Esophagus muscularis mucosa (tissue), 4 donors: ENCODE data around the gene SYT15B. TPM values are rescaled to one million over a fixed set of nuclear protein-coding genes. Genes with fewer than 3 reads are reported as not detected.
"Not testable (repeated sequence)": the region's sequence is repeated elsewhere in the genome, so short reads cannot be mapped to it uniquely, and the experiment has no call there.

ENCODE experiments used
- DNase-seq: peaks from one replicate; pipeline ENCODE4 v3.0.0-alpha.2; 2017; ENCODE audit errors: extremely low spot score
- H3K27ac ChIP-seq, 4 donors: fragments of 200-600 bp; sonication (generic); replicated peaks in 1 of 4; 1 replicate in 3 of 4; 2 replicates in 1 of 4; pipeline ENCODE4 v1.5.1; 2016 to 2019; ENCODE audit warnings: mild to moderate bottlenecking in 1 of 4
- H3K27me3 ChIP-seq, 4 donors: fragments of 200-600 bp; sonication (generic); one replicate each; pipeline versions ENCODE4 v1.5.1 to v1.6.0; 2016 to 2019
- H3K36me3 ChIP-seq, 4 donors: fragments of 200-600 bp; sonication (generic); one replicate each; pipeline ENCODE4 v1.5.1; 2016 to 2019
- H3K4me1 ChIP-seq, 4 donors: fragments of 200-600 bp; sonication (generic); one replicate each; pipeline ENCODE4 v1.5.1; 2016 to 2019
- H3K4me3 ChIP-seq, 4 donors: fragments of 200-600 bp; sonication (generic); 1 replicate in 2 of 4; 2 replicates in 2 of 4; pipeline ENCODE4 v1.5.1; 2016 to 2019; ENCODE audit warnings: mild to moderate bottlenecking in 4 of 4, moderate library complexity in 1 of 4
- H3K9me3 ChIP-seq, 4 donors: fragments of 200-600 bp; sonication (generic); 1 replicate in 3 of 4; 2 replicates in 1 of 4; pipeline ENCODE4 v1.5.1; 2016 to 2019
- CTCF ChIP-seq, 3 experiments: fragments of 200-600 bp in 2 of 3; fragments of 450-650 bp in 1 of 3; sonication (generic) in 2 of 3; IDR thresholded peaks; one replicate each; pipeline ENCODE4 v1.5.1; 2017 to 2019; ENCODE audit warnings: antibody characterized with exemption in 3 of 3, mild to moderate bottlenecking in 2 of 3, moderate library complexity in 1 of 3
- WGBS: methylation state at CpG from one replicate; pipeline ENCODE4 v1.1.5; 2018; 5-methylcytosine and 5-hydroxymethylcytosine counted together
- intact Hi-C: fragments of 100-400 bp; cut with DNase I; formaldehyde crosslinking; loops from one replicate; pipeline ENCODE4 v1.15.1; 2023
- total RNA-seq, 4 donors: library from RNA; depleted of rRNA; stranded (reverse); fragments of >200 nt; gene quantifications; one replicate each; pipeline versions ENCODE4 v1.1.0 to v1.2.1, GENCODE V29; 2016

SYT15B gene
- total RNA-seq, 4 donors from 2014 or later, result 2.5 to 11.3 (median 3.4) TPM

- H3K27ac ChIP-seq, H3K4me1 ChIP-seq, H3K27me3 ChIP-seq, H3K4me3 ChIP-seq, H3K9me3 ChIP-seq, intact Hi-C loops, DNase-seq, H3K36me3 ChIP-seq: not testable (repeated sequence)
- no CpG with 5 or more reads among the region's 24 CpGs for WGBS
Observed at GRCh38 chr10:47753871-47754270, 9.5 kb downstream of the SYT15B start.

- H3K4me1 ChIP-seq, intact Hi-C loops, H3K27me3 ChIP-seq, H3K9me3 ChIP-seq, H3K36me3 ChIP-seq, DNase-seq, H3K27ac ChIP-seq, H3K4me3 ChIP-seq: not testable (repeated sequence)
- no CpG with 5 or more reads among the region's 3 CpGs for WGBS
Observed at GRCh38 chr10:47753176-47753575, 10.2 kb downstream of the SYT15B start.

- H3K9me3 ChIP-seq, H3K27me3 ChIP-seq, H3K4me1 ChIP-seq, H3K4me3 ChIP-seq, H3K36me3 ChIP-seq, intact Hi-C loops, DNase-seq, H3K27ac ChIP-seq: not testable (repeated sequence)
- no CpG with 5 or more reads among the region's 3 CpGs for WGBS
Observed at GRCh38 chr10:47751821-47752220, 11.6 kb downstream of the SYT15B start.

- H3K36me3 ChIP-seq, intact Hi-C loops, H3K9me3 ChIP-seq, H3K27me3 ChIP-seq, H3K4me3 ChIP-seq, H3K4me1 ChIP-seq, DNase-seq, H3K27ac ChIP-seq: not testable (repeated sequence)
- no CpG with 5 or more reads among the region's 8 CpGs for WGBS
Observed at GRCh38 chr10:47750360-47750759, 13.0 kb downstream of the SYT15B start.

GRCh38 chr10:47746780-47747376, 16.5 kb downstream of the SYT15B start:
- H3K27me3 ChIP-seq, intact Hi-C loops, H3K4me3 ChIP-seq, H3K36me3 ChIP-seq, DNase-seq, H3K27ac ChIP-seq, H3K4me1 ChIP-seq, H3K9me3 ChIP-seq: not testable (repeated sequence)
- WGBS, result 33% methylated on average over 2 of the region's 4 CpGs

- H3K27ac ChIP-seq, DNase-seq, H3K36me3 ChIP-seq, H3K27me3 ChIP-seq, H3K4me3 ChIP-seq, H3K4me1 ChIP-seq, H3K9me3 ChIP-seq, intact Hi-C loops: not testable (repeated sequence)
- 38% methylated on average over 1 of the region's 4 CpGs for WGBS
Observed at GRCh38 chr10:47744881-47745280, 18.5 kb downstream of the SYT15B start.

- intact Hi-C loops, H3K36me3 ChIP-seq, H3K27me3 ChIP-seq, H3K9me3 ChIP-seq, DNase-seq, H3K4me1 ChIP-seq: not testable (repeated sequence)
- H3K27ac ChIP-seq, result peak overlapping the region in 3 of 4 donors; percentile 10 to 55 (median 45)
- WGBS, result 0% methylated on average over 5 of the region's 48 CpGs
- peak overlapping the region; percentile 36 to 54 (median 41) for H3K4me3 ChIP-seq
- TF ChIP-seq CTCF (IDR thresholded peaks at IDR 0.05), result peak in 2 of 3 experiments; percentile 9 to 15
Observed at GRCh38 chr10:47743611-47744550, 19.5 kb downstream of the SYT15B start.

GRCh38 chr10:47740868-47741267, 22.5 kb downstream of the SYT15B start:
- H3K36me3 ChIP-seq, H3K9me3 ChIP-seq, DNase-seq, H3K27ac ChIP-seq, H3K4me3 ChIP-seq, H3K27me3 ChIP-seq, intact Hi-C loops, H3K4me1 ChIP-seq: not testable (repeated sequence)
- WGBS, result no CpG with 5 or more reads among the region's 2 CpGs

- H3K27ac ChIP-seq, DNase-seq, H3K4me1 ChIP-seq, H3K9me3 ChIP-seq, H3K27me3 ChIP-seq, intact Hi-C loops, H3K36me3 ChIP-seq, H3K4me3 ChIP-seq: not testable (repeated sequence)
- WGBS, result no CpG with 5 or more reads among the region's 5 CpGs
Observed at GRCh38 chr10:47730911-47731310, 32.5 kb downstream of the SYT15B start.

GRCh38 chr10:47725740-47726139, 37.7 kb downstream of the SYT15B start:
- H3K9me3 ChIP-seq, intact Hi-C loops, H3K4me1 ChIP-seq, H3K4me3 ChIP-seq, H3K27ac ChIP-seq, H3K36me3 ChIP-seq, H3K27me3 ChIP-seq, DNase-seq: not testable (repeated sequence)
- WGBS, result no CpG with 5 or more reads among the region's 6 CpGs

GRCh38 chr10:47725047-47725446, 38.3 kb downstream of the SYT15B start:
- WGBS, result no CpG with 5 or more reads among the region's 3 CpGs

GRCh38 chr10:47724119-47724518, 39.3 kb downstream of the SYT15B start:
- H3K4me1 ChIP-seq, H3K9me3 ChIP-seq, intact Hi-C loops, DNase-seq, H3K27me3 ChIP-seq, H3K4me3 ChIP-seq, H3K27ac ChIP-seq, H3K36me3 ChIP-seq: not testable (repeated sequence)
- 71% methylated on average over 4 of the region's 6 CpGs for WGBS

More at GRCh38 chr10:47725047-47725446, 38.3 kb downstream of the SYT15B start:
- H3K4me1 ChIP-seq, H3K9me3 ChIP-seq, DNase-seq, H3K27me3 ChIP-seq, H3K27ac ChIP-seq, intact Hi-C loops, H3K36me3 ChIP-seq, H3K4me3 ChIP-seq: not testable (repeated sequence)
